ENCODE measurements around the gene GPN1. TPM values are rescaled to one million over a fixed set of nuclear protein-coding genes. Genes with fewer than 3 reads are reported as not detected.

The GPN1 gene
- total RNA-seq, 1 donor from 2014 or later = 46.1 TPM

- Mint-ChIP-seq H3K9me3 (no peaks in the 10 kb centered on the region), H3K27me3 (ENCODE audit: low read depth) (no peaks in the 10 kb centered on the region), H3K4me3 (no peak overlapping the region), H3K4me1 (no peaks in the 10 kb centered on the region), H3K36me3 (ENCODE audit: low read depth) (peaks cover 17% of the 10 kb centered on the region), H3K27ac (ENCODE audit: unreplicated experiment) (no peak overlapping the region)
- no peak for TF ChIP-seq CTCF (conservative IDR thresholded peaks at IDR 0.05)
- no peak for DNase-seq (ENCODE audit: low read depth, low spot score)
Observed at GRCh38 chr2:27652790-27653189, 23.9 kb downstream of the GPN1 start.

DNA sequence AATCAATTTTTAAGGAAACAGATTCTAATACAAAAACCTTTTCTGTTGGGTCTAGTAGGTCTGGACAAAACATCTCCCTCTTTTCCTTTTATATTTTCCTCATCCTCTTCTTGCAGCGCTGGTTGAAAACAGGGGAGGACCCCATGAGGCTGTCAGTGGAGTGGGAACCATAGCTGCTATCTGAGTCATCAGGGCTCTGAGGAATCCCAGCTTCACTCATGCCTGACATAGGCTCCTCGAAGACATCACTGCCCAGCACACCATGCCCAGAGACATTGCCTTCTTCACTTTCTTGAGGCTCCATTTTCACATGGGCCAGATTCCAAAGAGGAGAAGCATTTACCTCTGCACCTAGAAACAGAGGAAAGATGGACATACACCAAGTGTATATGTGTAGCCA is 24.5 kb downstream of the GPN1 start:
- no peak overlapping the region for H3K4me3 Mint-ChIP-seq
- no peaks in the 10 kb centered on the region for H3K27me3 Mint-ChIP-seq (ENCODE audit: low read depth)
- H3K27ac Mint-ChIP-seq (ENCODE audit: unreplicated experiment) = no peak overlapping the region
- no peak for DNase-seq (ENCODE audit: low read depth, low spot score)
- no peaks in the 10 kb centered on the region for H3K4me1 Mint-ChIP-seq
- no peaks in the 10 kb centered on the region for H3K9me3 Mint-ChIP-seq
- TF ChIP-seq CTCF (conservative IDR thresholded peaks at IDR 0.05) = no peak
- peaks cover 17% of the 10 kb centered on the region for H3K36me3 Mint-ChIP-seq (ENCODE audit: low read depth)

GRCh38 chr2:27655155-27655951 is 26.5 kb downstream of the GPN1 start:
- no peak for DNase-seq (ENCODE audit: low read depth, low spot score)
- no peaks in the 10 kb centered on the region for H3K9me3 Mint-ChIP-seq
- no peaks in the 10 kb centered on the region for H3K4me1 Mint-ChIP-seq
- H3K27me3 Mint-ChIP-seq (ENCODE audit: low read depth) = no peaks in the 10 kb centered on the region
- H3K36me3 Mint-ChIP-seq (ENCODE audit: low read depth) = peaks cover 12% of the 10 kb centered on the region
- no peak overlapping the region for H3K27ac Mint-ChIP-seq (ENCODE audit: unreplicated experiment)
- no peak for TF ChIP-seq CTCF (conservative IDR thresholded peaks at IDR 0.05)
- no peak overlapping the region for H3K4me3 Mint-ChIP-seq

DNA sequence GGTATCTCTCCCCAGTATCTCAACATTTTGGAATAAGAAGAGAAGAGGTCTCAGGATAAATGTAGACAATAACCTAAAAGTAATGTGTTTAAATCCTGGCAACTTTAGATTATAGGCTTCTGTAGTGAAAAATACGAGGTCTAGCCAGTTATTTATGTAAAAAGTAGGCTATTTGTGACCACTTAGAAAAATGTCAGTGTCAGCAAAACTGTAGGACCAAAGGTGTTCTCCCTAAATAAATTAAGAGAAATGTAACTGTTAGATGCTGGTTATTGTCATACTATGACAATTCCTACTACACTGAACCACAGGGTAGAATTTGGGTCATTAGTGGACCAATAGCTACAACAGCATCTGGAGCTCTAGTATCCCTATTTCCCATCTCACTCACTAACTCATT is 32.5 kb downstream of the GPN1 start:
- Mint-ChIP-seq H3K27me3 (ENCODE audit: low read depth) (no peaks in the 10 kb centered on the region), H3K4me3 (peak overlapping the region; percentile 100), H3K9me3 (no peaks in the 10 kb centered on the region), H3K36me3 (ENCODE audit: low read depth) (peaks cover 10% of the 10 kb centered on the region), H3K27ac (ENCODE audit: unreplicated experiment) (no peak overlapping the region), H3K4me1 (peaks cover 30% of the 10 kb centered on the region)
- no peak for TF ChIP-seq CTCF (conservative IDR thresholded peaks at IDR 0.05)
- DNase-seq (ENCODE audit: low read depth, low spot score) = no peak

- Mint-ChIP-seq H3K4me3 (peak within 1 kb of the TSS; percentile 100), H3K27ac (ENCODE audit: unreplicated experiment) (peak within 1 kb of the TSS; percentile 100), H3K4me1 (peaks cover 30% of the 10 kb centered on the region), H3K9me3 (no peaks in the 10 kb centered on the region), H3K27me3 (ENCODE audit: low read depth) (no peaks in the 10 kb centered on the region), H3K36me3 (ENCODE audit: low read depth) (peaks cover 7% of the 10 kb centered on the region)
- TF ChIP-seq CTCF (conservative IDR thresholded peaks at IDR 0.05) = no peak
- DNase-seq (ENCODE audit: low read depth, low spot score) = peak; percentile 69
Observed at GRCh38 chr2:27663285-27664153, 34.7 kb downstream of the GPN1 start, which contains the start of the genes SLC4A1AP and SUPT7L. SLC4A1AP (plus strand) TSS chr2:27663889; CDS start chr2:27663915, 26 bp downstream. SUPT7L (minus strand) TSS chr2:27663614; CDS start chr2:27662192, 1,422 bp downstream.

All from neural crest cell (in vitro differentiated cells).